ENCODE results near the gene PLD6.

PLD6 gene

GRCh38 chr17:17227608-17228520 lies 21.7 kb upstream of the PLD6 start:
- no peak for DNase-seq (ENCODE audit: low spot score)

DNA sequence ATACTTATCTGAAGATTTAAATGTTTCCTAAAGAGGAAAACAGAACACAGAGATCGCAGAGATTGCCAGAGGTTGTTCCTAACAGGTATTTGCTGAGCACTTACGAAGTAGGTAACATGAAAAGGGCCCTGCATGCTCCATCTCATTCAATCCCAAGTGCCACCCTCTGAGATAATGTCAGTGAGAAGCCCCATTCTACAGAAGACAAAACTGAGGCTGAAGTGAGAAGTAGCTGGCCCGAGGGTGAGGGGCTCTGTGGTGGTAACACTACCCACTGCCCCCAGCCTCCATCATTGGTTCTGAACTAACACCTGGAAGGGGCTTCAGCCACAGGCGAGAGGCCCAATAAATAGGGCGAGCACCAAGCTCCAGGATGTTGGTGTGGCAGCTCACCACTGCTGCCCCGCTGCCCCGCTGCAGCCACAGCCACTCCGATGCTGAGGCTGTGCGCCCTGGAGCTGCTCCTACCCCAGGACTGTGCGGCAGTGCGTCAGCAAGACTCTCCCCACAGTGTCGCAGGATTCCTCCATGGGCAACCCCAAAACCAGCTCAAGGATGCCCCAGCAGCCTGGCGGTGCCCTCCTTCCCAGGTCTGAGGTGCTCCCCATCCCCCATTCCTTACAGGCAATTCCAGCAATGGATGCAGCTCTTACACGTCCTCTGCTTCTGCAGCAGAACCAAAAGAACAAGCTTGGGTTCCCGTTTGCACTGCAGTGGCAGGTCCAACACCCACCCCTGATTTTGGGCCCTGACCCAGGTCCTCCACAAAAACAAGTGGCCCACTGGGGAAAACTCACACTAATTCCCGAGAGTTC lies 20.5 kb upstream of the PLD6 start:
- no peak for DNase-seq (ENCODE audit: low spot score)

DNA sequence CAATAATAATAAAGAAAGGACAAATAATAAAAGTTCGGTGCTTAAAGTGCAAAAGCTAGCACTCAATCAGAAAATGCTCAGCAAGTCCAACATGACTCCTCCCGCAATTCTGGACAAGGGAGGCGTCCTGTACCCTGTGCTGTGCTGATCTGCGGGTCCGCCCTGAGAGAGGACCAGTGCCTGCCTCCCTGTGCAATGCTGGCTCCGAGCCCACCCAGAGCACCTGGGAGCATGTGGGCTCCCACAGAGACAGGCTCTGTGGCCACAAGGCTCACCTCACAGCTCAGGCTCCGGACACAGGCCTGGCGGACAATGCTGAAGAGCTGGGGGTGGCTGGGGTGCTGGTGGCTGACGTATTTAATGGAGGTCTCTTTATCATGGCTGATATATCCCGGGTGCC lies 19.8 kb upstream of the PLD6 start:
- no peak for DNase-seq (ENCODE audit: low spot score)

- DNase-seq (ENCODE audit: low spot score), result no peak
Measured at GRCh38 chr17:17224137-17224536, 18.0 kb upstream of the PLD6 start.

DNA sequence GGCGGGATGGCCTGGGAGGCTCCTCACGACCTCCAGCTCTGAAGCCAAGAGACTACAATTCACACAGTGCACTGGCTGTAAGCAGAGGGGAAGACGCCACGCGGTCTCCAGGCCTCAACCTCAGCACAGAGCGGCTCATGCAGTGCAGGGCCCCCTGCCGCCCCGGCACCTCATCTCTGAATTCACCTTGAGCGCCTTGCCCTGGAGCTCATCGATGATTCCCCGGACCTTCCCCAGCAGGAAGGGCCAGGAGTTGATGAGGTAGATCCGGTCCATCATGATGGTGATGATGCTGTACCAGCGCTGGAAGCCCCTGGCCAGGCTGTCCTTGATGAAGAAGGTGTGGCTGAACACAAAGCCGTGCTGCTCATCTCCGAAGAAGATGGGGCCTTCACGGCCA lies 17.6 kb upstream of the PLD6 start:
- DNase-seq (ENCODE audit: low spot score), result no peak

DNA sequence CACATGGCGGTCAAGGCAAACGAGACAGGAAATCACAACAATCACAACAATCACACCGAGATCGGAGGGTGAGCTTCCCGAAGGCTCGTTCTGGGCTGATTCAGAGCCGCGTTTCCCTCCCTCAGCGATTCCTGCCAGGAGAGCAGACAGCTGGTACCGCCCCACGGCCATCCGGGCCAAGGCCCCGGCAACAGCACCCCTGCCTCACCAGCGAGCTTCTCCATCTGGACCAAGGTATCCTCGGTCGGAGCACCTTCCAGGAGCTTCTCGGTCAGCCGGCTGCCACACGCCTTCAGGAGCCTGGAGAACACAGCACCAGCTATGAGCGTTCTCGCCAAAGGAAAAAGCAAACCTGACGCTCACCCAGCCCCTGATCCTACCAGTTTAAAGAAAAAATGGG lies 15.2 kb upstream of the PLD6 start:
- no peak for DNase-seq (ENCODE audit: low spot score)

- no peak for DNase-seq (ENCODE audit: low spot score)
Measured at GRCh38 chr17:17220529-17220928, 14.4 kb upstream of the PLD6 start.

- DNase-seq (ENCODE audit: low spot score), result no peak
Measured at GRCh38 chr17:17217995-17218394, 11.9 kb upstream of the PLD6 start.

DNA sequence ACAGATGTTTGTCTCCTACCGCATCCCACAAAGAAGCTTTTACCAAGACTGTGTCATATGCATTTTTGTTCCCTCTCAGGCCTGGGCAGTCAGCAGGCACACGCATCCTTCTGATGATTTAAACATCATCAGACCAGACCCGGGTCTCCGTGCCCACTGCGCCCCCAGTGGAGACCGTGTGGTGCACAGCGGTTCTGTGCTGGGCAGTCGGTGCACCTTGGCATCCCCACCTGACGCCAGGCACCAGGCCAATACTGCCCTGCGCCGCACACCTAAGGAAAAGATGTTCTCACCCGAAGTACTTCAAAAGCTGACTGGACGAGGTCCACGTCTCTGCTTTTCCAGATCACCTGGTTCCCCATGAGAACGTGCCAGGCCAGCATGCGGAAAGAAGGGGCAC lies 10.6 kb upstream of the PLD6 start:
- no peak for DNase-seq (ENCODE audit: low spot score)

GRCh38 chr17:17216236-17216635 lies 10.1 kb upstream of the PLD6 start:
- no peak for DNase-seq (ENCODE audit: low spot score)

DNA sequence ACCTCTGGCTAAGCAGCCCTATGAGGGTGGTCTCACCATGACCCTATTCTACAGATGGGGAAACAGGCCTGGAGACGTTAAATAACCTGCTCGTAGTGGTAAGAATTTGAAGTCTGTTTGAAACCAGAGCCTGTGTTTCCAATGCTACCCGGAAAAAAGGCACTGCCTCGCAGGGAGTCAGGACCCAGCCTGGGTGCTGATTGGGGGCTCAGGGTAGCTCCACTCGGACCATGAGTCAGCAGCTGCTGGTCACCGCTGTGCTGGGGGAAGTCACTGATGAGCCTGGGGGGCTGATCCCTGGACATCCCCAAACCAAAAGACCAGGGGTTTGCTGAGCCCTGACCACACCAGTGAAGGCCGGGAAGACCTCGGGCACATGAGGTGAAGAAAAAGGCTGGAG lies 9.4 kb upstream of the PLD6 start:
- no peak for DNase-seq (ENCODE audit: low spot score)

DNA sequence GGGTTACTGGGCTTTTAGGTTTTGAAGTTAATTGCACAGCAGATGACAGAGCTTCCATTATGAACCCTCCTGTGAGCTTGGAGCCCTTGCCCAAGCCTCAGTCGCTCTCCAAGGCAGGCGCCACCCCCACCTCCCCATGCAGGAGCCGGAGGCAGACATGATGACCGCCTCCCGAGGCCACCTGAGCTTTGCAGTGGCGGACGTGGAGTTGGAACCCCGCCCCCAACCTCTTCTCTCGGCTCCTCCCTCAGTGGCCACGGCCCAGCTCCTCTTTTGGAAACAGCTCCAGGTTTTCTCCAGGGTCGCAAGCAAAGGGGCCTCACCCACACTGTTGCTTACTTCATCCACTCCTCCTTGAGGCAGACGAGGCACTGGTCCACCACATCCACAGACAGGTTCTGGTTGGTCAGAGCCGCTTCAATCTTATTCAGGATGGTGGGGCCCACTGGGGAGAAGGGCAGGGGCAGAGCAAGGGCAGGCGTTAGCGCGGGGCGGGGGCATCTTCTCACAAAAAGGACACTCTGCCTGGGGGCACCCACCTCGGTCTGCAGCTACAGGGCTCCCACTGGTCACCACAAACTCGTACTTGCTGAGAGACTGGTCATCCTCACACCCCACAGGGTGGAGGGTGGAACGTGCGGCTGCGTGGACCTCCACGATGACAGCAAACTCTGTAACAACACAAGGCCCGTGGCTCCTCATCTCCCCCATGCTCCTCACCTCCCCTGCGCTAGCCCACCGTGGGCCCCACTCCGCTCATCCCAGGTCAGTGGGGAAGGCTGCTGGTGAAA lies 8.7 kb upstream of the PLD6 start:
- DNase-seq (ENCODE audit: low spot score), result no peak

GRCh38 chr17:17213775-17214174 lies 7.6 kb upstream of the PLD6 start:
- DNase-seq (ENCODE audit: low spot score), result no peak

- no peak for DNase-seq (ENCODE audit: low spot score)
Measured at GRCh38 chr17:17207998-17208397, 1.9 kb upstream of the PLD6 start.

- DNase-seq (ENCODE audit: low spot score), result no peak
Measured at GRCh38 chr17:17206913-17207335, 791 bp upstream of the PLD6 start.

GRCh38 chr17:17205368-17206123 lies 587 bp downstream of the PLD6 start:
- DNase-seq (ENCODE audit: low spot score), result no peak

DNA sequence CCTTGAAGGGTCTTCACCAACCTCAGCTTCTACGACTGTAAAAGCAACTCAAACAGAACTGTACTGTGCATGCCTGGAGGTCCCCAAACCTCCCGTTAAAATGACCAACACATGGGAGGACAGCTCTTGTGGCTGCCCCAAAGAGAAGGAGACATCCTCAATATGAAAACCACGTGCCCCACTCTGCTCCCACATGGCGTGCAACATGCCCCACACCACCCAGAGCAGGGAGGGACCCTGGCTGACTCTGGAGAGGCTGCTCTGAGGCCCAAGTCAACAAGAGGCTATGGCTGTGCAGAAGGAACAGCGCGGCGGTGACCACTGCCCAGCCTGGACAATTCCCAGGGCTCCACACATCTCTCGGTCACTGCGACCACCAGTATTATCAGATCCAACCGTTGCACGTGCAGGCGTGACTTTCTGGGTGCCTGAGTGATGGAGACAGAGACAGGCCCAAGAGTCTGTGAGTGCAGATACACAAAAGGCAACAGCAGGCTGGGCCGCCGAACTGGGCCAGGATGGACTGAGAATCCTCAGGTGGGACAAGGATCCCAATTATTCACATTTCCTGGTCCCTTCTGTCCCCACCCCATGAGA lies 1.4 kb downstream of the PLD6 start:
- DNase-seq (ENCODE audit: low spot score), result no peak

GRCh38 chr17:17204041-17204591 lies 2.0 kb downstream of the PLD6 start:
- DNase-seq (ENCODE audit: low spot score), result peak; percentile 78

- no peak for DNase-seq (ENCODE audit: low spot score)
Measured at GRCh38 chr17:17203173-17203730, 2.9 kb downstream of the PLD6 start.

GRCh38 chr17:17201907-17202306 lies 4.2 kb downstream of the PLD6 start:
- no peak for DNase-seq (ENCODE audit: low spot score)

DNA sequence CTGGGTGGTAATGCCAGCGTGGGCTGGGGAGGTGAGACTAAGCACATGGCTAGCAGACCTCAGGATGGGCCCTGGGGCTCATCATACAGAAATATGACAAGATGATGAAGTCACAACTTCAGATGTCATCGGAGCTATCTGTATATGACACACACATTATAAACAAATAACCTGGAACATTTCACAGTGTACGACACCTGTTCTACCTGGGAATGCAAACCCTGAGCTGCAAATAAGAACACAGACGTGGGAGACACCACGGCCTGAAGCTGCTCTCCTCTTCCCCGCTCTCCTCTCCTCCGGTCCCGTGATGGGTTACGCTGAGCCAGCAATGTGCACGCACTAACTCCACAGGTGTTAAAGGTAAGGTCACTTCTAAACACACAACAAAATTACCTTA lies 4.9 kb downstream of the PLD6 start:
- DNase-seq (ENCODE audit: low spot score), result no peak

All from globus pallidus (tissue), 1 donor.